HepG2 (cell line): ENCODE data around the gene ZNRF3. TPM values are rescaled to one million over a fixed set of nuclear protein-coding genes. Genes with fewer than 3 reads are reported as not detected.

Experiments used
- AHDC1 ChIP-seq: sonication (generic); formaldehyde crosslinking; IDR thresholded peaks from 2 replicates; pipeline ENCODE4 v1.5.1; 2020; ENCODE audit warnings: mild to moderate bottlenecking, missing genetic modification reagents, borderline replicate concordance
- CEBPZ ChIP-seq: IDR thresholded peaks from 2 replicates; pipeline ENCODE4 v1.6.1; 2012; ENCODE audit warnings: low read length, improper control_type of control experiment
- HMG20B ChIP-seq: conservative IDR thresholded peaks from 2 replicates; pipeline ENCODE4 v1.6.1; 2016; ENCODE audit warnings: missing genetic modification reagents, missing compliant biosample characterization
- IRF9 ChIP-seq: sonication (generic); formaldehyde crosslinking; IDR thresholded peaks from 2 replicates; pipeline ENCODE4 v1.8.0; 2022; ENCODE audit warnings: missing genetic modification reagents, mild to moderate bottlenecking, borderline replicate concordance
- SATB2 ChIP-seq: sonication (generic); formaldehyde crosslinking; IDR thresholded peaks from 2 replicates; pipeline ENCODE4 v1.5.0; 2020; ENCODE audit warnings: missing genetic modification reagents
- SIN3A ChIP-seq: IDR thresholded peaks from 2 replicates; pipeline ENCODE4 v1.6.1; 2011; ENCODE audit warnings: low read depth, mild to moderate bottlenecking, control low read depth, low read length, borderline replicate concordance
- THRA ChIP-seq: sonication (generic); formaldehyde crosslinking; IDR thresholded peaks from 2 replicates; pipeline ENCODE4 v1.4.0; 2020; ENCODE audit warnings: missing genetic modification reagents, borderline replicate concordance
- USF2 ChIP-seq, 2 experiments: sonication (generic) in 1 of 2; formaldehyde crosslinking in 1 of 2; IDR thresholded peaks; 2 replicates each; pipeline versions ENCODE4 v1.5.1 to v1.6.1; 2011 to 2020; ENCODE audit warnings: borderline replicate concordance in 1 of 2, low read depth in 1 of 2, low read length in 1 of 2, mild to moderate bottlenecking in 1 of 2, missing genetic modification reagents in 1 of 2, moderate library complexity in 1 of 2
- WIZ ChIP-seq: sonication (generic); formaldehyde crosslinking; IDR thresholded peaks from 2 replicates; pipeline ENCODE4 v1.5.1; 2020; ENCODE audit warnings: mild to moderate bottlenecking, missing genetic modification reagents
- ZNF207 ChIP-seq: fragments of 450-650 bp; IDR thresholded peaks from 2 replicates; pipeline ENCODE4 v1.6.1; 2016; ENCODE audit warnings: antibody characterized with exemption, borderline replicate concordance
- ZNF652 ChIP-seq: IDR thresholded peaks from 2 replicates; pipeline ENCODE4 v1.6.1; 2016; ENCODE audit warnings: low read depth, borderline replicate concordance
- ZNF773 ChIP-seq: sonication (generic); formaldehyde crosslinking; IDR thresholded peaks from 2 replicates; pipeline ENCODE4 v1.4.0; 2020; ENCODE audit warnings: missing genetic modification reagents, borderline replicate concordance
- polyA plus RNA-seq, 8 experiments: library from polyadenylated mRNA; depleted of rRNA in 3 of 8; stranded (reverse) in 7 of 8; unstranded in 1 of 8; fragments of >200 nt; fragmentation: Illumina TruSeq in 4 of 8; extraction: Trizol in 4 of 8; gene quantifications; 2 replicates each; pipeline versions ENCODE4 v1.2.1 to v1.2.3, GENCODE V29; 2011 to 2016; ENCODE audit warnings: low read depth in 4 of 8, missing spikeins in 1 of 8, mixed read lengths in 1 of 8; ENCODE audit not compliant: insufficient read depth in 1 of 8
- total RNA-seq, 5 experiments: library from RNA; depleted of rRNA; stranded (reverse); fragments of >200 nt; fragmentation: Illumina TruSeq; extraction: Trizol; gene quantifications; 2 replicates each; pipeline ENCODE4 v1.2.3, GENCODE V29; 2016; ENCODE audit warnings: low read depth in 1 of 5

ZNRF3 gene
- total and polyA plus RNA-seq, 2 of the 13 experiments (the other 11 are each of a cell fraction or from before 2014, with no cell fraction given): 20.3 to 36.7 TPM

GRCh38 chr22:29071261-29072045, 188.1 kb downstream of the ZNRF3 start (continued):
- no peak for TF ChIP-seq IRF9 (CRISPR knock-in tag)
- TF ChIP-seq ZNF207: no peak
- no peak for TF ChIP-seq THRA
- TF ChIP-seq ZNF773 (CRISPR knock-in tag): no peak
- no peak for TF ChIP-seq AHDC1
- TF ChIP-seq SATB2 (CRISPR knock-in tag): no peak
- TF ChIP-seq USF2 (IDR thresholded peaks at IDR 0.05; ENCODE audit: low read depth, low read length): no peak
- no peak for TF ChIP-seq USF2 (CRISPR knock-in tag; IDR thresholded peaks at IDR 0.05; ENCODE audit: borderline replicate concordance)
- TF ChIP-seq ZNF652 (CRISPR knock-in tag): no peak
- TF ChIP-seq SIN3A: no peak
- no peak for TF ChIP-seq WIZ (CRISPR knock-in tag)
- no peak for TF ChIP-seq HMG20B (CRISPR knock-in tag)
- no peak for TF ChIP-seq CEBPZ
